HG03442 (cell line): ENCODE measurements around the gene CDCA3.

Experiments used
- ATAC-seq: cut with Tn5 transposase; IDR thresholded peaks from one replicate; pipeline ENCODE4 v1.9.1; 2021; ENCODE audit warnings: mild to moderate bottlenecking, moderate library complexity; ENCODE audit not compliant: unreplicated experiment

Gene CDCA3

GRCh38 chr12:6822426-6823135 is 28.5 kb downstream of the CDCA3 start:
- ATAC-seq = no peak

- ATAC-seq = no peak
These were observed 29.3 kb downstream of the CDCA3 start, which contains the start of gene GPR162 for GRCh38 chr12:6821591-6822425. Gene GPR162, plus strand, starts transcription at chr12:6821821. Its CDS starts 2,078 bp downstream, at chr12:6823899.

- no peak for ATAC-seq
These were observed 30.9 kb downstream of the CDCA3 start for GRCh38 chr12:6820166-6820565.

GRCh38 chr12:6819106-6820030 is 31.7 kb downstream of the CDCA3 start:
- ATAC-seq = no peak

- no peak for ATAC-seq
These were observed 32.4 kb downstream of the CDCA3 start for GRCh38 chr12:6818645-6819044.

GRCh38 chr12:6818222-6818621 is 32.9 kb downstream of the CDCA3 start:
- no peak for ATAC-seq

GRCh38 chr12:6817662-6818157 is 33.4 kb downstream of the CDCA3 start:
- no peak for ATAC-seq

GRCh38 chr12:6817098-6817497 is 34.0 kb downstream of the CDCA3 start:
- ATAC-seq = no peak

- ATAC-seq = no peak
These were observed 34.5 kb downstream of the CDCA3 start for GRCh38 chr12:6816598-6816997.

GRCh38 chr12:6813363-6813762 is 37.7 kb downstream of the CDCA3 start:
- ATAC-seq = no peak

- ATAC-seq = no peak
These were observed 40.3 kb downstream of the CDCA3 start for GRCh38 chr12:6810758-6811157.

- no peak for ATAC-seq
These were observed 42.0 kb downstream of the CDCA3 start for GRCh38 chr12:6809056-6809455.

- ATAC-seq = no peak
These were observed 43.9 kb downstream of the CDCA3 start for GRCh38 chr12:6807170-6807569.

- ATAC-seq = no peak
These were observed 51.9 kb downstream of the CDCA3 start for GRCh38 chr12:6799147-6799546.
